Measurements from ENCODE around the gene APOC4.
"Not testable (repeated sequence)": the region's sequence is repeated elsewhere in the genome, so short reads cannot be mapped to it uniquely, and the experiment has no call there.

Gene APOC4

DNA sequence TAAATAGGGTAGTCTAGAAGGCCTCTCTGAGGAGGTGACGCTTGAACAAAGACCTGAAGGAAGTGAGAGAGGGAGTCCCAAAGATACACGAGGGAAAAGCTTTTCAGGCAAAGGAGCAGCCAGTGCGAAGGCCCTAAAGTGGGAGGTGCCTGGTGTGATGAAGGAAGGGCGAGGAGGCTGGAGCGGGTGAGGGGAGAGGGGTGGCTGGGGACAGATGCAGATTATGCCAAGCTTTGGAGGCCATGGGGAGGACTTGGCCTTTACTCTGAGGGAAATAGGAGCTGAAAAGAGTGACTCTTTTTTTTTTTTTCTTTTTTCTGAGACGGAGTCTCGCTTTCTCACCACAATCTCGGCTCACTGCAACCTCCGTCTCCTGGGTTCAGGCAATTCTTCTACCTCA lies 16.1 kb downstream of the APOC4 start:
- no peak for DNase-seq (ENCODE audit: low read depth)

- DNase-seq (ENCODE audit: low read depth), result no peak
These were observed 17.7 kb downstream of the APOC4 start for GRCh38 chr19:44959691-44960090.

- DNase-seq (ENCODE audit: low read depth), result no peak
These were observed 19.1 kb downstream of the APOC4 start for GRCh38 chr19:44960906-44961728.

DNA sequence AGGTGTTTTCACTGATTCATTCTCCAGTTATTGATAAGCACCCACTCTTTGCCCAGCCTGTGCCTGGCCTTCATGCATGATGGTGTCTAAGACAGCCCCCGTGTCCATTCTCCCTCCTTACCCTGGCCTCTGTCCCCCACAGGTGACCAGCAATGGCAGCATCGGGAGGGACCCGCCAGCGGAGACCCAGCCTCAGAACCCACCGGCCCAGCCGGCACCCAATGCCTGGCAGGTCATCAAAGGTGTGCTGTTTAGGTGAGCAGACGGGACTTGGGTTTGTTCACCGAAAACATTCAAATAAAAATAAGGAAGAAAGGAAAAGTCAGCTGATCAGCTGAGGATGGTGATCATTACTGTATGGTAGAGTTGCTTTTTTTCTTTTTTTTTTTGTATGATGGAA lies 19.8 kb downstream of the APOC4 start:
- DNase-seq (ENCODE audit: low read depth), result no peak

DNA sequence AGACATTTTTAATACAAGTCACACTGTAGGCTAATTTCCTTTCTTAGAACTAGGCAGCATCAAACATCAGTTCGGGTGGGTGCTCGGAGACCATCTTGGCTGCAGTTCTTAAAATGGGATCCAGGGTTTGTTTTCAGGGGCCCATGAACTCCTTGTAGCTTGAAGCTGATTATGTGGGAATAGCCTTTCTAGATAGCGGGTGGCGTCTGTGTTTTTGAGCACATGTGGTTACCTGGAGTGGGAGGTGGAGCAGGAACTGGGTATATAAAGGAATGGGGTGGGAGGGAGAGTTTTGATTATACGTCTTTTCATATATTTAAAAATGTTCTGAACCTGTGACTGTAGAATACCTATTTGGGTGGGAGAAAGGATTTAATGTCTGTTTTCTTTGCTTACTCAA lies 26.1 kb downstream of the APOC4 start:
- DNase-seq (ENCODE audit: low read depth), result no peak

DNA sequence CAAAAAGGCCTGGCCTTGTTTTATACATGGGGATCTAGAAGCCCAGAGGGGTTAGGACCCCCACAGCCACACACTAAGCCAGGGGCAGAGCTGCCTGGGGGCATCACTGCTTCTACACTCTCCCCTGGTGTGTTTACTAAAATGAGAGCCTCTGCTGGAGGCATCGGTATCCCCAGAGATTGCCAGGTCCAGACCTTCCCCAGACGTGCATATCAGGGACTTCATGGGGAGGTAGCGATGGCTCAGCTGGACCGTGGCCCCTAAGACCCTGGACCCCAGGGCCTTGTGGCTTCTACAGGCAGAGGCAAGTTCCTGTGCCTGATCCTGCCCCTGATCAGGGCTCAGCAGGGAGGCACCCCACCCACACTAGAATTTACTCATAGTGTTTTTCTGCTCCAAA lies 26.6 kb downstream of the APOC4 start:
- DNase-seq (ENCODE audit: low read depth), result no peak

DNA sequence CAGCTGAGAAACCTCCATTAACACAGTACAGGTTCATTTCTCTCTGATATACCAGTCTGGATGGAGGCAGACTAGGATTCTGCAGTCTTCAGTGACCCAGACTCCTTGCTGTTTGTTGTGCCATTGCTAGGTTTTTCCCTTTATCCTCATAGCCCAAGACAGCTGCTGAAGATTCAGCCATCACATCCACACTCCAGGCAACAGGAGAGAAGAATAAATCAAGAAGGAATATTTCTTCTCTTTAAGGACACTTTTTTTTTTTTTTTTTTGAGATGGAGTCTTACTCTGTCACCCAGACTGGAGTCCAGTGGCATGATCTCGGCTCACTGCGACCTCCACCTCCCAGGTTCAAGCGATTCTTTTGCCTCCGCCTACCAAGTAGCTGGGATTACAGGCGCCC lies 27.4 kb downstream of the APOC4 start:
- no peak for DNase-seq (ENCODE audit: low read depth)

DNA sequence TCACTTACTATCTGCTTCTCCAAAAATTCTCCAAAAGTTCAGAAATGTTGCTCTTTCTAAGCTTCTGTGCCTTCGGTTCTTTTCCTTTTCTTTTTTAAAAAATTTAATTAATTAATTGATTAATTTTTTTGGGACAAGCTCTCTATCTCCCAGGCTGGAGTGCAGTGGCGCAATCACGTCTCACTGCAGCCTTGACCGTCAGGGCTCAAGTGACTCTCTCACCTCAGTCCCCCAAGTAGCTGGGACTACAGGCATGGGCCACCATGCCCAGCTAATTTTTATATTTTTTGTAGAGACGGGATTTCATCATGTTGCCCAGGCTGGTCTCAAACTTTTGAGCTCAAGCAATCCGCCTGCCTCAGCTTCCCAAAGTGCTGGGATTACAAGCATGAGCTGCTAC lies 29.4 kb downstream of the APOC4 start:
- not testable (repeated sequence) for DNase-seq (ENCODE audit: low read depth)

DNA sequence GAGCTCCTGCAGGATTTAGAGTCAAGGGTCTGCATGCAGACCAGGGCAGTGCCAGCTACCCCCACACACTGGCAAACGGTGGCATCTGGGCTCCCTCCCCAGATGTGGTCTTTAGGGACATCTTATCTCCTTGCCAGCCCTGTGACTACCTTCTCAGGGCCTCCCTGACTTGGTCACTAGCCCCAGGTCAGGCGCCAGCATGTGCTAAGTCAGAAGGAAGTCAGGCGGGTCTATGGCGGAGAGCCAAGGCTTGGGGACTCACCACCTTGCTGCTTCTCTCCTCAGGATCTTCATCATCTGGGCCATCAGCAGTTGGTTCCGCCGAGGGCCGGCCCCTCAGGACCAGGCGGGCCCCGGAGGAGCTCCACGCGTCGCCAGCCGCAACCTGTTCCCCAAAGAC lies 30.8 kb downstream of the APOC4 start:
- no peak for DNase-seq (ENCODE audit: low read depth)

- no peak for DNase-seq (ENCODE audit: low read depth)
These were observed 32.1 kb downstream of the APOC4 start for GRCh38 chr19:44973982-44974735.

- no peak for DNase-seq (ENCODE audit: low read depth)
These were observed 32.8 kb downstream of the APOC4 start for GRCh38 chr19:44974857-44975256.

DNA sequence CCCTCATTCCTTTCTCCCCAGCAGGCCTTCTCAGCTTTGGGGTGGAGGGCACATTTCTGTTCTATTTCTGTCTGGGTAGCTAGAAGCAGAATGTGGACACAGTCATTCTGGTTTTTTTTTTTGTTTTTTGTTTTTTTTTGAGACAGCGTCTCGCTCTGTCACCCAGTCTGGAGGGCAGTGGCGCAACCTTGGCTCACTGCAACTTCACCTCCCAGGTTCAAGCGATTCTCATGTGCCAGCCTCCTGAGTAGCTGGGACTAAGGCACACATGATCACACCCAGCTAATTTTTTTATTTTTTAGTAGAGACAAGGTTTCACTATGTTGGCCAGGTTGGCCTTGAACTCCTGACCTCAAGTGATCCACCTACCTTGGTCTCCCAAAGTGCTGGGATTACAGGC lies 33.4 kb downstream of the APOC4 start:
- no peak for DNase-seq (ENCODE audit: low read depth)

DNA sequence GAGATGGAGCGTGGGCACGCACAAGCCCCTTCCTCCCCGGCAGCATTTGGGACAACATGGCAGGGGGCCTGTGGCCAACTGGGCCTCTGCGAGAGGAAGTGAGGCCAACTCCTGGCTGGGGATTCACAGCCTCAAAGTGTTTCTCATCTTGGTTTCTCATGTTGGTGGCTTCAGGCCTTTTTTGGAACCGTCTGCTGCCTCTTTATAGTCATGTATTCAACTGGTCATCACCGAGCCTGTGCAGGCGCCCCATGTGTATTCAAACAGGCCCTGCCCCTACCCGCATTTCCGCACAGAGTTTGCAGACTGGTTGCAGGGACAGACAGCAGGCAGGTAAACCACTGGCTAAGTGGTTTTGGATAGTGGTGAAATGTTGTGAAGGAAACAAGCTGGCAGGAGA lies 42.0 kb downstream of the APOC4 start:
- DNase-seq (ENCODE audit: low read depth), result no peak

DNA sequence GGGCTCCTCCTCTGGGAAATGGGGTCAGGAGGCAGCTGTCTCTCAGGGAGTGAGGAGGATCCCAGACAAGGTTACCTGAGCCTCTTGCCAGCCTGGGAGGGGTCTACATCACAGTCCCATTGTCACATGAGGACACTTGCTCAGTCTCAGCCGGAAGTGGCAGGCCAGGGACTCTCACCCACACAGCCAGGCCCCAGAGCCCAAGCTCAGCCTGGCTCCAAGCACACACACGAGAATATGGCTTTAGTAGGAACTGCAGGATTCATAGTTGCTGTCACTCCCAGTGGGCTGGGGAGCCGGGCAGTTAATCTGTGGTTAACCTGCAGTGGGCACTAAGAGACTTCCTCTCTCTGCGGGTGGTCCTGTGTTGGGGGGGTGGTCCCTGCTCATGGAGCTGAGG lies 43.4 kb downstream of the APOC4 start:
- DNase-seq (ENCODE audit: low read depth), result no peak

DNA sequence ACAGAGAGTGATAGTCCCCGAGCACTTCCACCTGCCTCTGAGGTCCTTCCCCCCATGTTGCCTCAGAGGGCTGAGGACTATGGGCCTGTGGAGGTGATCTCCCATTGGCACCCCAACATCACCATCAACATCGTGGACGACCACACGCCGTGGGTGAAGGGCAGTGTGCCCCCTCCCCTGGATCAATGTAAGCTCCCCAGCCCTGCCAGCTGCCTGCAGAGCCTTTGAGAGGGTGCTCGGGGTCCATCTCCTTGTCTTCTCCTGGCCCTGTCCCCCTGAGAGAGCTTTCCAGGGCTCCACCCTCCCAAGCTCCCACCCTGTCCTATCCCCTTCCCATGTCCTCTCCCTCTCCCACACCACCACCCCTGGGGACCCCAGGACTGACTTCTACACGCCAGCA lies 44.4 kb downstream of the APOC4 start:
- DNase-seq (ENCODE audit: low read depth), result no peak

GRCh38 chr19:44987148-44987675 lies 45.2 kb downstream of the APOC4 start:
- DNase-seq (ENCODE audit: low read depth), result no peak

- DNase-seq (ENCODE audit: low read depth), result no peak
These were observed 46.2 kb downstream of the APOC4 start for GRCh38 chr19:44988273-44988672.

DNA sequence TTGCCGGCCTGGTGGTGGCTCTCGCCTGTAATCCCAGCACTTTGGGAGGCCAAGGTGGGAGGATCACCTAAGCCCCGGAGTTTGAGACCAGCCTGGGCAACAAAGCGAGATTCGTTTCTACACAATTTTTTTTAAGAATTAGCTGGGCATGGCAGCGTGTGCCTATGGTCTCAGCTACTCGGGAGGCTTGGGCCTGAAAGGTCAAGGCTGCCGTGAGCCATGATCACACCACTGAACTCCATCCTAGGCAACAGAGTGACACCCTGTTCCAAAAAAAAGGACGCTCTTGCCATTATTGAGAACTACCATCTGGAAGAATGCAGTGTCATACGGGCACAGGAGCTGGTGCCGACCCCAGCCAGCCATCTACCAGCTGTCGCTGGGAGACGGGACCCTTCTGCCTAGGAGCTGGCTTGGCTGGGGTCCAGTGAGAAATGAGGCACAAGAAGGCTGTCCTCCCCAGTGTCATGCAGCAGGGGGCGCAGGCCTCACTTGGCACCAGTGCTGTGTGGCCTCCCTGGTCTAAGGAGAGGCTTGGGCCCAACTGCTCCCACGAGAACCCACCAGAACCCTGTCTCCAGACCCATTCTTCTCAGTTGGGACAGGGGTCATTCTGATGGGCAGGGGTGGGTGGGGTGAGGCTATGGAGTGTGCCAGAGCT lies 47.0 kb downstream of the APOC4 start:
- peak; percentile 10 for DNase-seq (ENCODE audit: low read depth)

DNA sequence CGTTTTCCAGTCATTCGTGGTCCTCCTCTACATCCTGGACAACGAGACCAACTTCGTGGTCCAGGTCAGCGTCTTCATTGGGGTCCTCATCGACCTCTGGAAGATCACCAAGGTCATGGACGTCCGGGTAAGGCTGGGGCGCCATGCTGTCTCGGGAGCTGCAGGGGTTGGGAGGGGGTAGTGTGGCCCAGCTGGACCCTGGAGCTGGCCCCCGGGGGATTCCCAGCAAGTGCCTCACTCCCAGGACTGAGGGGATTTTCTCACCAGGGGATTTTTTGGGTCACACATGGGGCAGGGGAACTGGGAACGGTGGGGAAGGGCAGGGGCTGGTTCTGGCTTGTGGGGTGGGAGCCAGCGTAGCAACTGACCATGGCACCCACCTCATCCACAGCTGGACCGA lies 48.4 kb downstream of the APOC4 start:
- no peak for DNase-seq (ENCODE audit: low read depth)

GRCh38 chr19:44990966-44991365 lies 48.9 kb downstream of the APOC4 start:
- no peak for DNase-seq (ENCODE audit: low read depth)

DNA sequence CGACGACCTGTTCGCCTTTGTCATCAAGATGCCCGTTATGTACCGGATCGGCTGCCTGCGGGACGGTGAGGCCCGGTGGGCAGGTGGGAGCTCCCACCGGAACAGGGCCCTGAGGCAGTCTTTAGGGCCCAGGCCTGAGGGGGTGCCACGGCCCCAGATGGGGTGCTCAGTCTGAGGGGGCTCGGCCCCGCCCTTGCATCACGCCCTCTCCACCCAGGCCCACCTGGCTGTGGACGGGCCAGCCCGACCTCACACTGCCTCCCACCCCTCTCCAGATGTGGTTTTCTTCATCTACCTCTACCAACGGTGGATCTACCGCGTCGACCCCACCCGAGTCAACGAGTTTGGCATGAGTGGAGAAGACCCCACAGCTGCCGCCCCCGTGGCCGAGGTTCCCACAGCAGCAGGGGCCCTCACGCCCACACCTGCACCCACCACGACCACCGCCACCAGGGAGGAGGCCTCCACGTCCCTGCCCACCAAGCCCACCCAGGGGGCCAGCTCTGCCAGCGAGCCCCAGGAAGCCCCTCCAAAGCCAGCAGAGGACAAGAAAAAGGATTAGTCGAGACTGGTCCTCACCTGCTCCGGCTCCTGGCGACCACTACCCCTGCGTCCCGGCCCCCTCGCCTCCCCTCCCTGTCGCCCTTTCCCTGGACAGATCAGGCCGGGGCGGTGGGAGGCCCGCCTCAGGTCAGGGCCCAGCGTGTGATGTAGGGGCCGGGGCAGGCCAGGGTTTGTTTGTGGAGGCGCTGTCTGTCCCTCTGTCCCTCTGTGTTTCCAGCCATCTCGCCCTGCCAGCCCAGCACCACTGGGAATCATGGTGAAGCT lies 50.5 kb downstream of the APOC4 start:
- DNase-seq (ENCODE audit: low read depth), result no peak

- no peak for DNase-seq (ENCODE audit: low read depth)
These were observed 51.5 kb downstream of the APOC4 start for GRCh38 chr19:44993526-44993925.

Data from non-pigmented ciliary epithelial cell (primary cell).